Esophagus squamous epithelium (tissue), 4 donors: ENCODE measurements around the gene RNU6-7.

Source experiments
- POLR2A ChIP-seq, 4 donors: fragments of 450-650 bp; IDR thresholded peaks; one replicate each; pipeline ENCODE4 v1.6.1; 2017; ENCODE audit warnings: antibody characterized with exemption in 4 of 4, mild to moderate bottlenecking in 4 of 4, moderate library complexity in 3 of 4
- TF ChIP-seq, protein P1 (sequence below), 6 experiments: fragments of 450-650 bp in 4 of 6; fragments of 200-600 bp in 2 of 6; sonication (generic) in 2 of 6; IDR thresholded peaks; one replicate each; pipeline ENCODE4 v1.5.1; 2016 to 2019; ENCODE audit warnings: antibody characterized with exemption in 6 of 6, mild to moderate bottlenecking in 4 of 6, moderate library complexity in 4 of 6

- TF ChIP-seq, protein P1, sequence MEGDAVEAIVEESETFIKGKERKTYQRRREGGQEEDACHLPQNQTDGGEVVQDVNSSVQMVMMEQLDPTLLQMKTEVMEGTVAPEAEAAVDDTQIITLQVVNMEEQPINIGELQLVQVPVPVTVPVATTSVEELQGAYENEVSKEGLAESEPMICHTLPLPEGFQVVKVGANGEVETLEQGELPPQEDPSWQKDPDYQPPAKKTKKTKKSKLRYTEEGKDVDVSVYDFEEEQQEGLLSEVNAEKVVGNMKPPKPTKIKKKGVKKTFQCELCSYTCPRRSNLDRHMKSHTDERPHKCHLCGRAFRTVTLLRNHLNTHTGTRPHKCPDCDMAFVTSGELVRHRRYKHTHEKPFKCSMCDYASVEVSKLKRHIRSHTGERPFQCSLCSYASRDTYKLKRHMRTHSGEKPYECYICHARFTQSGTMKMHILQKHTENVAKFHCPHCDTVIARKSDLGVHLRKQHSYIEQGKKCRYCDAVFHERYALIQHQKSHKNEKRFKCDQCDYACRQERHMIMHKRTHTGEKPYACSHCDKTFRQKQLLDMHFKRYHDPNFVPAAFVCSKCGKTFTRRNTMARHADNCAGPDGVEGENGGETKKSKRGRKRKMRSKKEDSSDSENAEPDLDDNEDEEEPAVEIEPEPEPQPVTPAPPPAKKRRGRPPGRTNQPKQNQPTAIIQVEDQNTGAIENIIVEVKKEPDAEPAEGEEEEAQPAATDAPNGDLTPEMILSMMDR (IDR thresholded peaks at IDR 0.05), result no peak
- no peak for TF ChIP-seq POLR2A (IDR thresholded peaks at IDR 0.05)
Observed at GRCh38 chr14:32233260-32233659, 31.4 kb downstream of the RNU6-7 start.
